GM23338 (cell line): Measurements from ENCODE around the gene MAPT. TPM values are rescaled to one million over a fixed set of nuclear protein-coding genes. Genes with fewer than 3 reads are reported as not detected.
A peak's percentile ranks its signal among the peaks of the same experiment; 100 is the strongest.

ENCODE experiments used
- ATAC-seq: fragments of 200-7000 bp; cut with Tn5 transposase; 3 replicates; pipeline ENCODE4 v1.9.1; 2020
- DNase-seq: peaks from one replicate; pipeline ENCODE4 v3.0.0-alpha.2; 2015; ENCODE audit warnings: low spot score
- H2AFZ ChIP-seq: fragments of 200-600 bp; sonication (generic); 2 replicates; pipeline ENCODE4 v1.8.0; 2016; ENCODE audit warnings: antibody characterized with exemption, mild to moderate bottlenecking, moderate library complexity
- H3F3A ChIP-seq: fragments of 200-600 bp; sonication (generic); replicated peaks from 2 replicates; pipeline ENCODE4 v1.8.0; 2017; ENCODE audit warnings: antibody characterized with exemption, mixed run types, low read depth
- H3K27ac ChIP-seq: fragments of 200-600 bp; sonication (generic); 2 replicates; pipeline ENCODE4 v1.6.1; 2016; ENCODE audit warnings: low read depth
- H3K27me3 ChIP-seq: fragments of 200-600 bp; sonication (generic); 2 replicates; pipeline ENCODE4 v1.8.0; 2016; ENCODE audit warnings: mild to moderate bottlenecking, mixed run types, moderate library complexity; ENCODE audit not compliant: insufficient read depth
- H3K36me3 ChIP-seq: fragments of 200-600 bp; sonication (generic); 2 replicates; pipeline ENCODE4 v1.8.0; 2016; ENCODE audit warnings: mild to moderate bottlenecking; ENCODE audit not compliant: insufficient read depth
- H3K4me1 ChIP-seq: fragments of 200-600 bp; sonication (generic); 2 replicates; pipeline ENCODE4 v1.8.0; 2016; ENCODE audit warnings: mild to moderate bottlenecking, moderate library complexity; ENCODE audit not compliant: insufficient read depth
- H3K4me2 ChIP-seq: fragments of 200-600 bp; sonication (generic); 2 replicates; pipeline ENCODE4 v1.7.1; 2017; ENCODE audit warnings: mixed run types
- H3K4me3 ChIP-seq: fragments of 200-600 bp; sonication (generic); 2 replicates; pipeline ENCODE4 v1.6.1; 2016; ENCODE audit warnings: mixed run types
- H3K79me2 ChIP-seq: fragments of 200-600 bp; sonication (generic); replicated peaks from 2 replicates; pipeline ENCODE4 v1.8.0; 2017; ENCODE audit warnings: mild to moderate bottlenecking; ENCODE audit not compliant: insufficient read depth
- H3K9me2 ChIP-seq: fragments of 200-600 bp; sonication (generic); 2 replicates; pipeline ENCODE4 v1.8.0; 2017; ENCODE audit not compliant: insufficient read depth
- H4K20me1 ChIP-seq: fragments of 200-600 bp; sonication (generic); replicated peaks from 2 replicates; pipeline ENCODE4 v1.8.0; 2017; ENCODE audit warnings: mild to moderate bottlenecking; ENCODE audit not compliant: insufficient read depth
- H3K27ac Mint-ChIP-seq: 2 replicates; pipeline ENCODE4 v1.8.0; 2020; ENCODE audit warnings: inconsistent platforms, mild to moderate bottlenecking, moderate library complexity, mixed read lengths
- H3K27me3 Mint-ChIP-seq: 3 replicates; pipeline ENCODE4 v1.8.0; 2022; ENCODE audit warnings: low read depth, mild to moderate bottlenecking, moderate library complexity, mixed read lengths, inconsistent platforms; ENCODE audit not compliant: insufficient read depth, poor library complexity
- H3K36me3 Mint-ChIP-seq: 3 replicates; pipeline ENCODE4 v1.8.0; 2021; ENCODE audit warnings: low read depth, mild to moderate bottlenecking, inconsistent platforms, moderate library complexity, mixed read lengths
- H3K4me1 Mint-ChIP-seq: 3 replicates; pipeline ENCODE4 v1.8.0; 2020; ENCODE audit warnings: mild to moderate bottlenecking, inconsistent platforms, mixed read lengths
- H3K4me3 Mint-ChIP-seq: 3 replicates; pipeline ENCODE4 v1.8.0; 2021; ENCODE audit warnings: moderate library complexity, mild to moderate bottlenecking, inconsistent platforms, mixed read lengths
- H3K9me3 Mint-ChIP-seq: 3 replicates; pipeline ENCODE4 v1.8.0; 2020; ENCODE audit warnings: moderate library complexity, mild to moderate bottlenecking, inconsistent platforms, mixed read lengths
- CREB1 ChIP-seq: fragments of 250-450 bp; sonication (Bioruptor Pico); IDR thresholded peaks from 2 replicates; pipeline ENCODE4 v1.5.0; 2020; ENCODE audit warnings: low read depth, mild to moderate bottlenecking, moderate library complexity
- CTCF ChIP-seq, 2 experiments: fragments of 200-600 bp in 1 of 2; sonication (generic) in 1 of 2; conservative IDR thresholded peaks; 2 replicates each; pipeline versions ENCODE4 v1.5.1 to v1.6.1; 2016 to 2017; ENCODE audit warnings: antibody characterized with exemption in 2 of 2, low read depth in 2 of 2, mild to moderate bottlenecking in 2 of 2, moderate library complexity in 1 of 2
- ETS1 ChIP-seq: IDR thresholded peaks from 2 replicates; pipeline ENCODE4 v1.6.1; 2016; ENCODE audit warnings: antibody characterized with exemption
- EZH2 ChIP-seq: fragments of 200-600 bp; sonication (generic); IDR thresholded peaks from one replicate; pipeline ENCODE4 v1.8.0; 2017; ENCODE audit warnings: antibody characterized with exemption, mild to moderate bottlenecking, low read depth; ENCODE audit not compliant: unreplicated experiment
- EZH2phosphoT487 ChIP-seq: fragments of 200-600 bp; sonication (generic); IDR thresholded peaks from one replicate; pipeline ENCODE4 v1.8.1; 2018; ENCODE audit warnings: antibody characterized with exemption; ENCODE audit not compliant: unreplicated experiment
- NANOG ChIP-seq: IDR thresholded peaks from 2 replicates; pipeline ENCODE4 v1.6.1; 2016; ENCODE audit warnings: antibody characterized with exemption, borderline replicate concordance
- POLR2AphosphoS5 ChIP-seq: IDR thresholded peaks from 2 replicates; pipeline ENCODE4 v1.6.1; 2016; ENCODE audit warnings: antibody characterized with exemption, low read depth
- REST ChIP-seq: IDR thresholded peaks from one replicate; pipeline ENCODE4 v1.6.1; 2018; ENCODE audit warnings: antibody characterized with exemption; ENCODE audit not compliant: unreplicated experiment
- ZNF114 ChIP-seq: fragments of 250-450 bp; sonication (Bioruptor Pico); IDR thresholded peaks from 2 replicates; pipeline ENCODE4 v1.5.0; 2020; ENCODE audit warnings: mild to moderate bottlenecking, moderate library complexity
- ZNF331 ChIP-seq: fragments of 250-450 bp; sonication (Bioruptor Pico); IDR thresholded peaks from 2 replicates; pipeline ENCODE4 v1.5.0; 2020; ENCODE audit warnings: low read depth, mild to moderate bottlenecking, moderate library complexity
- ZNF462 ChIP-seq: fragments of 250-450 bp; sonication (Bioruptor Pico); IDR thresholded peaks from 2 replicates; pipeline ENCODE4 v1.5.0; 2020; ENCODE audit warnings: mild to moderate bottlenecking, moderate library complexity
- polyA plus RNA-seq: library from polyadenylated mRNA; unstranded; fragments of >200 nt; fragmentation: Nextera tagmentation; extraction: Ambion mirVana; gene quantifications from 2 replicates; pipeline ENCODE4 v1.2.1, GENCODE V29; 2016
- total RNA-seq: library from RNA; depleted of rRNA; stranded (reverse); fragments of >200 nt; shearing (Covaris generic); gene quantifications from 2 replicates; pipeline ENCODE4 v1.2.3, GENCODE V29; 2014

Gene MAPT
- total and polyA plus RNA-seq, 2 experiments from 2014 or later, result 1.1 to 2.1 TPM

DNA sequence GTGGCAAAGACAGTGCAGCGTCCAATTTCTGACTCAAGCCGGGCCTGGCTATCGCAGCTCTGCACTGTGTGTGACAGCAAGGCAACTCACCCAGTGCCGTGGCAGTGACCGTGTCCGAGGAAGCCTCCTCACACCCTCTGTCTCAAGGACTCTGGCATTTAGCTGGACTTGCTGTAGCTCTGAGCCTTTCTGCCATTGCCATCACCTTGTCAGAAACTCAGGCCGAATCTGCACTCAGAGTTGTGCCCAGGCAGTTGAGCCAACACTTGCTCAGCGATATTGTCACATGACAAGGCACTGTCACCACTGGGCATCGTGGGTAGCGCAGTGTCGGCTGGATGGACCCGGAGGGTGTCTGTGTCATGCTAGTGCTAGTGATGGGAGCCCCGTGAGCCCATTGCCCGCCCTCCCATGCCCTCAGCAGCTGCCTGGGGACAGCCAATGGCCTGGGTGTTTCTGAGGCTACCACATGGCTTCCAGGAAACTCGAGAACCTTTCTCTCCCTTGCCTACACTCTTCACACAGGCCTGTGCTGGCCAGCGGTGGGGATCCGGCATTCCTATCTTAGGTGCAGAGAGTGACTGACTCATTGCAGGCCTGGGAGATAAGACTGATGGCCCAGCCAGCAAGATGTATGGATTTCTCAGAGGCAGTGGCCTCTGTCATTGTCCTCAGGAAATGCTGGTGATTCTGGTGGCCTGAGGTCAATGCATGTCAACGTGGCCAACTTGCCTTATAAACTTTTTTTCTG lies 82.6 kb downstream of the MAPT start:
- Histone ChIP-seq H3K27me3 (0 out of 2 replicates have a peak, but pooled peaks cover 2% of the 10 kb centered on the region), H3F3A (no peaks in the 10 kb centered on the region), H3K27ac (no peak overlapping the region), H3K36me3 (no peaks in the 10 kb centered on the region), H3K4me3 (no peak overlapping the region), H3K4me2 (no peak overlapping the region), H4K20me1 (no peaks in the 10 kb centered on the region), H3K9me2 (no peaks in the 10 kb centered on the region), H3K79me2 (no peaks in the 10 kb centered on the region), H2AFZ (no peak overlapping the region), H3K4me1 (no peaks in the 10 kb centered on the region)
- H3K4me3 Mint-ChIP-seq, result no peak overlapping the region
- DNase-seq (no peak), ATAC-seq (peak; percentile 51; the same call in 2 of the 3 replicates)
- H3K36me3 Mint-ChIP-seq, result no peaks in the 10 kb centered on the region
- H3K27ac Mint-ChIP-seq, result no peak overlapping the region
- no peak for TF ChIP-seq CTCF (conservative IDR thresholded peaks at IDR 0.05; ENCODE audit: low read depth in 2 of 2)
- no peak for TF ChIP-seq ZNF114 (CRISPR knock-in tag)
- no peak for TF ChIP-seq EZH2
- no peak for TF ChIP-seq ETS1
- no peak for TF ChIP-seq ZNF462 (CRISPR knock-in tag)
- TF ChIP-seq EZH2phosphoT487, result no peak
- TF ChIP-seq NANOG, result no peak
- no peak for TF ChIP-seq CREB1 (CRISPR knock-in tag)
- no peak for TF ChIP-seq ZNF331 (CRISPR knock-in tag)
- no peak for TF ChIP-seq POLR2AphosphoS5
- TF ChIP-seq REST, result no peak
- H3K27me3 Mint-ChIP-seq, result peaks cover 5% of the 10 kb centered on the region
- H3K4me1 Mint-ChIP-seq, result no peaks in the 10 kb centered on the region
- H3K9me3 Mint-ChIP-seq, result no peaks in the 10 kb centered on the region
